Measurements from ENCODE around the gene PPP1CC.

PPP1CC gene

GRCh38 chr12:110744151-110744571 lies 1.5 kb upstream of the PPP1CC start:
- H3K9me3 ChIP-seq: no peaks in the 10 kb centered on the region
- no peaks in the 10 kb centered on the region for H3K27me3 ChIP-seq
- H3K36me3 ChIP-seq: no peaks in the 10 kb centered on the region
- H3K4me1 ChIP-seq (ENCODE audit: control insufficient read depth in 1 of 2, insufficient read depth in 1 of 2, low read depth in 1 of 2, low read length in 1 of 2): peaks cover 19% of the 10 kb centered on the region in 2 experiments
- peak overlapping the region; percentile 24 for H3K27ac ChIP-seq
- TF ChIP-seq, protein P1, sequence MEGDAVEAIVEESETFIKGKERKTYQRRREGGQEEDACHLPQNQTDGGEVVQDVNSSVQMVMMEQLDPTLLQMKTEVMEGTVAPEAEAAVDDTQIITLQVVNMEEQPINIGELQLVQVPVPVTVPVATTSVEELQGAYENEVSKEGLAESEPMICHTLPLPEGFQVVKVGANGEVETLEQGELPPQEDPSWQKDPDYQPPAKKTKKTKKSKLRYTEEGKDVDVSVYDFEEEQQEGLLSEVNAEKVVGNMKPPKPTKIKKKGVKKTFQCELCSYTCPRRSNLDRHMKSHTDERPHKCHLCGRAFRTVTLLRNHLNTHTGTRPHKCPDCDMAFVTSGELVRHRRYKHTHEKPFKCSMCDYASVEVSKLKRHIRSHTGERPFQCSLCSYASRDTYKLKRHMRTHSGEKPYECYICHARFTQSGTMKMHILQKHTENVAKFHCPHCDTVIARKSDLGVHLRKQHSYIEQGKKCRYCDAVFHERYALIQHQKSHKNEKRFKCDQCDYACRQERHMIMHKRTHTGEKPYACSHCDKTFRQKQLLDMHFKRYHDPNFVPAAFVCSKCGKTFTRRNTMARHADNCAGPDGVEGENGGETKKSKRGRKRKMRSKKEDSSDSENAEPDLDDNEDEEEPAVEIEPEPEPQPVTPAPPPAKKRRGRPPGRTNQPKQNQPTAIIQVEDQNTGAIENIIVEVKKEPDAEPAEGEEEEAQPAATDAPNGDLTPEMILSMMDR (IDR thresholded peaks at IDR 0.05): no peak
- no peak overlapping the region for H3K4me3 ChIP-seq (ENCODE audit: low read depth in 1 of 2, low read length in 1 of 2)

- no peaks in the 10 kb centered on the region for H3K36me3 ChIP-seq
- no peaks in the 10 kb centered on the region for H3K27me3 ChIP-seq
- H3K4me3 ChIP-seq (ENCODE audit: low read depth in 1 of 2, low read length in 1 of 2): peak overlapping the region; percentile 76 to 94
- peak overlapping the region; percentile 78 for H3K27ac ChIP-seq
- TF ChIP-seq, protein P1 (IDR thresholded peaks at IDR 0.05): no peak
- no peaks in the 10 kb centered on the region for H3K9me3 ChIP-seq
- H3K4me1 ChIP-seq (ENCODE audit: control insufficient read depth in 1 of 2, insufficient read depth in 1 of 2, low read depth in 1 of 2, low read length in 1 of 2): peaks cover 19% of the 10 kb centered on the region in 2 experiments
Observed at GRCh38 chr12:110743571-110744093, 941 bp upstream of the PPP1CC start.

DNA sequence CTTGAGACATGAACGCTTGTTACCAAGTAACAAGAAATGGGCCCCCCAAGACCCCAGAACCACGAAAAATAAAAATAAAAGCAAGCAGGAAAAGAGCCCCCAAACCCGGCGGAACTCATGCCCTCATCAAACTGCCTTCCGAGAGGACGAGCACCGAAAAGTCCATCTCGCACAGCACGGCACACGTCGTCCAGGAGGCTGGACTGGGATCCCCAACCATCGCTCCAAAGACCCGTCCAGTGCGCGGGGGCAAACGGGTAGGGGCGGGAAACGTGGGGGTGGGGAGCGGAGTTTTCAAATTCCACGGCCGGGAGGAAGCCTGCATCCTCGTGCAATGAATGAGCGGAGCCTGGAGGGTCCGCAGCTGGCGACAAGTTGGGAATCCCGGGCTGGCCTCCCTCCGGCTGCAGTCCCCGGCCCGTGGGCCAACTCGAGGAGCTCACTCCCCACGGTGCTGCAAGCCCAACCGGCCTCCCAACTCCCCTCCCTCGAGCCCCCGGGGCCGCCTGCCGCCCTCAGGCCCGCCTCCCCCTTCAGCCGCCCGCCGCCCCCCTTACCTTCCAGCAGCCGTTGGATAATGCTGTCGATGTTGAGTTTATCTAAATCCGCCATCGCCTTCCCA lies 484 bp downstream of the PPP1CC start:
- Histone ChIP-seq H3K27ac (peak overlapping the region; percentile 78), H3K4me1 (ENCODE audit: control insufficient read depth in 1 of 2, insufficient read depth in 1 of 2, low read depth in 1 of 2, low read length in 1 of 2) (peaks cover 19% of the 10 kb centered on the region in 2 experiments), H3K36me3 (no peaks in the 10 kb centered on the region), H3K4me3 (ENCODE audit: low read depth in 1 of 2, low read length in 1 of 2) (peak overlapping the region; percentile 76 to 94), H3K27me3 (no peaks in the 10 kb centered on the region), H3K9me3 (no peaks in the 10 kb centered on the region)
- TF ChIP-seq, protein P1 (IDR thresholded peaks at IDR 0.05): no peak

DNA sequence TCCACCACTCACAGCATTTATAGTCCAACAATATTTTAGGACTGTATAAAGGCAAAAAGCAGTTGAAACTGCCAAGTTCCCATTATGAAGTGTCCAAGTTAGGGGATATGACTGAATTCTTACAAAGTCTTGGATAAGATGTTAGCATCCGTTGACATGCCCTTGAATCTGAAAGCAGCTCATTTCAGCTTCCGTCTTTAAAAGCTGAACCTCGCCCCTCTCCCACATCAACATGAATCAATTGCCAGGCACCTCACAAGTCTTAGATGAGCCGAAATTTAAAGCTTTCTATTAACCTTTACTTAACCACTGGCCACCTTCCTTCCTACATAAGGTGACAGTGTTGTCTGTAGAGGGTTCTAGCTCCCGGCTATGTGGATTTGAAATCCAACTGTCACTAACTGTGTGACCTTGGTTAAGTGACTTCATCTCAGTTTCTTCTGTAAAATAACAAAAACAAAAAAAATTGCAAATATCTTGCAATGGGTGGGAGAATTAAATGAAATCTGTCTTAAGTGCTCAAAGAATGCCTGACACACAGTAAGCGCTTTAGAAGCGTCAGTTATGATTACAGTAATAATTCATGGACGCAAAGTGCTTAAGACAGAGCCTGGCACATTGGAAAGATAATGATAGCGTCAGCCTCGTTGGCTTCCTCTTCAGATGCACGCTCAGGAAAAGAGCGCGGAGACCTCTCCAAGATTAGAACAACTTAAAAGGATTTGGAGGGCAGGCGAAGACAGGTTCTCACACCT lies 1.2 kb downstream of the PPP1CC start:
- TF ChIP-seq, protein P1 (IDR thresholded peaks at IDR 0.05): no peak
- H3K27ac ChIP-seq: peak overlapping the region; percentile 78
- H3K4me1 ChIP-seq (ENCODE audit: control insufficient read depth in 1 of 2, insufficient read depth in 1 of 2, low read depth in 1 of 2, low read length in 1 of 2): peaks cover 19% of the 10 kb centered on the region in 2 experiments

DNA sequence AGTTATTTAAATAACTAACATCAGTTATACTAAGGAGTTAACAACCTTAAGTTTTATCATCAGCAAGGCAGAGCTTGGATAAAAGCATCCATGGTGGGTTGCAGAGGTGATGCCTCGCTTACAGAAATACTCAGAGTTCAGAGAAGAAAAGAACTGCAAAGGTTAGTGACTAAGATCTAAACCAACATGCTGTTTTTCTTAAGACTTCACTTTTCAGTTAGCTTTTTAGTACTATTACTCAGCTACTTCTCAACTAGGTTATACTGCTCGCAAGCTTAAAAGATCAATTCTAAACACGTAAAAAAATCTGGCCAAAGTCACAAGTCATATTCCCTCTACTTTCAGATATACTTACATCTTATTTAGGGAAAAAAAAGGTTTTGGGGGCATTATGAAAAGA lies 2.8 kb downstream of the PPP1CC start:
- Histone ChIP-seq H3K27ac (no peak overlapping the region), H3K36me3 (peaks cover 8% of the 10 kb centered on the region), H3K9me3 (no peaks in the 10 kb centered on the region), H3K4me3 (ENCODE audit: low read depth in 1 of 2, low read length in 1 of 2) (no peak overlapping the region), H3K4me1 (ENCODE audit: control insufficient read depth in 1 of 2, insufficient read depth in 1 of 2, low read depth in 1 of 2, low read length in 1 of 2) (peaks cover 19% of the 10 kb centered on the region in 2 experiments), H3K27me3 (no peaks in the 10 kb centered on the region)
- TF ChIP-seq, protein P1 (IDR thresholded peaks at IDR 0.05): no peak

More for the DNA sequence above, 1.2 kb downstream of the PPP1CC start:
- Histone ChIP-seq H3K9me3 (no peaks in the 10 kb centered on the region), H3K36me3 (no peaks in the 10 kb centered on the region), H3K4me3 (ENCODE audit: low read depth in 1 of 2, low read length in 1 of 2) (peak overlapping the region; percentile 76 to 94), H3K27me3 (no peaks in the 10 kb centered on the region)
